ENCODE data around the gene ABTB2. TPM values are rescaled to one million over a fixed set of nuclear protein-coding genes. Genes with fewer than 3 reads are reported as not detected.

ABTB2 gene
- total RNA-seq, 4 donors from 2014 or later: 2.9 to 8.2 (median 6.6) TPM

- no peaks in the 10 kb centered on the region for H3K4me1 ChIP-seq
- no peak overlapping the region for H3K27ac ChIP-seq
- H3K36me3 ChIP-seq: no peaks in the 10 kb centered on the region
- no peak overlapping the region for H3K4me3 ChIP-seq
- H3K27me3 ChIP-seq: no peaks in the 10 kb centered on the region
- intact Hi-C loops (cut with DNase I; ENCODE audit: low total_unique reads): no loop called here
- no peak for DNase-seq
- H3K9me3 ChIP-seq: no peaks in the 10 kb centered on the region
- TF ChIP-seq, protein P1, sequence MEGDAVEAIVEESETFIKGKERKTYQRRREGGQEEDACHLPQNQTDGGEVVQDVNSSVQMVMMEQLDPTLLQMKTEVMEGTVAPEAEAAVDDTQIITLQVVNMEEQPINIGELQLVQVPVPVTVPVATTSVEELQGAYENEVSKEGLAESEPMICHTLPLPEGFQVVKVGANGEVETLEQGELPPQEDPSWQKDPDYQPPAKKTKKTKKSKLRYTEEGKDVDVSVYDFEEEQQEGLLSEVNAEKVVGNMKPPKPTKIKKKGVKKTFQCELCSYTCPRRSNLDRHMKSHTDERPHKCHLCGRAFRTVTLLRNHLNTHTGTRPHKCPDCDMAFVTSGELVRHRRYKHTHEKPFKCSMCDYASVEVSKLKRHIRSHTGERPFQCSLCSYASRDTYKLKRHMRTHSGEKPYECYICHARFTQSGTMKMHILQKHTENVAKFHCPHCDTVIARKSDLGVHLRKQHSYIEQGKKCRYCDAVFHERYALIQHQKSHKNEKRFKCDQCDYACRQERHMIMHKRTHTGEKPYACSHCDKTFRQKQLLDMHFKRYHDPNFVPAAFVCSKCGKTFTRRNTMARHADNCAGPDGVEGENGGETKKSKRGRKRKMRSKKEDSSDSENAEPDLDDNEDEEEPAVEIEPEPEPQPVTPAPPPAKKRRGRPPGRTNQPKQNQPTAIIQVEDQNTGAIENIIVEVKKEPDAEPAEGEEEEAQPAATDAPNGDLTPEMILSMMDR (IDR thresholded peaks at IDR 0.05): no peak
- TF ChIP-seq POLR2A (IDR thresholded peaks at IDR 0.05): no peak
These were observed 218.5 kb downstream of the ABTB2 start for GRCh38 chr11:34139346-34139745.

DNA sequence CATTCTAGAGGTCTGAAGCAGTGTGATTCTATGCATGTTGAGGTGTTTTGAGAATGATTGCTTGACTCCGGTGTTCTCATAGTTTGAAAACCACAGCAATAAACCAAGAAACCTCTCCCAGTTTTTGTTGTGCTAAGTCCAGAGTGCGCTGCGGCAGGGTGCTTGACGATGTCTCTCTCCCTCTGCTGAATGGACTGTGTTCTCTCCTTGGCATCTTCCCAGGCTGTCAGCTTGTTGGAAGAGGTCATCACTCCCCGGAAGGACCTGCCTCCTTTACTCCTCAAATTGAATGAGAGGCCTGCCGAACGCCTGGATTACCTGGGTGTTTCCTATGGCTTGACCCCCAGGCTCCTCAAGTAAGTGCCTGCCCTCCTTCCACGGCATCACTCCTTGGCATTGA, 221.4 kb downstream of the ABTB2 start:
- DNase-seq: no peak
- no peaks in the 10 kb centered on the region for H3K27me3 ChIP-seq
- H3K27ac ChIP-seq: no peak overlapping the region
- intact Hi-C loops (cut with DNase I; ENCODE audit: low total_unique reads): no loop called here
- no peaks in the 10 kb centered on the region for H3K4me1 ChIP-seq
- H3K9me3 ChIP-seq: no peaks in the 10 kb centered on the region
- H3K36me3 ChIP-seq: no peaks in the 10 kb centered on the region
- TF ChIP-seq, protein P1 (IDR thresholded peaks at IDR 0.05): no peak
- TF ChIP-seq POLR2A (IDR thresholded peaks at IDR 0.05): no peak
- H3K4me3 ChIP-seq: no peak overlapping the region

- Histone ChIP-seq H3K4me1 (no peaks in the 10 kb centered on the region), H3K9me3 (no peaks in the 10 kb centered on the region), H3K4me3 (no peak overlapping the region), H3K27ac (no peak overlapping the region), H3K27me3 (no peaks in the 10 kb centered on the region), H3K36me3 (no peaks in the 10 kb centered on the region)
- DNase-seq: no peak
- TF ChIP-seq, protein P1 (IDR thresholded peaks at IDR 0.05): no peak
- no peak for TF ChIP-seq POLR2A (IDR thresholded peaks at IDR 0.05)
- intact Hi-C loops (cut with DNase I; ENCODE audit: low total_unique reads): no loop called here
These were observed 222.4 kb downstream of the ABTB2 start for GRCh38 chr11:34135439-34135838.

GRCh38 chr11:34134765-34135164, 223.0 kb downstream of the ABTB2 start:
- Histone ChIP-seq H3K4me1 (no peaks in the 10 kb centered on the region), H3K4me3 (no peak overlapping the region), H3K9me3 (no peaks in the 10 kb centered on the region), H3K36me3 (no peaks in the 10 kb centered on the region), H3K27ac (no peak overlapping the region), H3K27me3 (no peaks in the 10 kb centered on the region)
- intact Hi-C loops (cut with DNase I; ENCODE audit: low total_unique reads): no loop called here
- no peak for TF ChIP-seq POLR2A (IDR thresholded peaks at IDR 0.05)
- TF ChIP-seq, protein P1 (IDR thresholded peaks at IDR 0.05): no peak
- DNase-seq: no peak

- Histone ChIP-seq H3K4me3 (no peak overlapping the region), H3K27me3 (no peaks in the 10 kb centered on the region), H3K9me3 (no peaks in the 10 kb centered on the region), H3K4me1 (no peaks in the 10 kb centered on the region), H3K36me3 (no peaks in the 10 kb centered on the region), H3K27ac (no peak overlapping the region)
- intact Hi-C loops (cut with DNase I; ENCODE audit: low total_unique reads): no loop called here
- no peak for DNase-seq
- TF ChIP-seq POLR2A (IDR thresholded peaks at IDR 0.05): no peak
- TF ChIP-seq, protein P1 (IDR thresholded peaks at IDR 0.05): no peak
These were observed 225.4 kb downstream of the ABTB2 start for GRCh38 chr11:34132261-34132965.
